GM06990 (cell line): Measurements from ENCODE around the gene CSRP1.
"Not testable (repeated sequence)": the region's sequence is repeated elsewhere in the genome, so short reads cannot be mapped to it uniquely, and the experiment has no call there.

Source experiments
- DNase-seq: peaks from one replicate; pipeline ENCODE4 v3.0.0-alpha.2; 2011; ENCODE audit not compliant: insufficient read length; ENCODE audit errors: extremely low read depth
- H3K27me3 ChIP-seq: replicated peaks from 2 replicates; pipeline ENCODE4 v1.6.0; 2011; ENCODE audit warnings: low read length; ENCODE audit not compliant: control insufficient read depth, insufficient read depth
- H3K36me3 ChIP-seq: 2 replicates; pipeline ENCODE4 v1.5.1; 2011; ENCODE audit warnings: low read length; ENCODE audit not compliant: control insufficient read depth, insufficient read depth
- H3K4me3 ChIP-seq: replicated peaks from 2 replicates; pipeline ENCODE4 v1.5.1; 2011; ENCODE audit warnings: low read depth, mild to moderate bottlenecking, control low read depth, low read length
- CTCF ChIP-seq: IDR thresholded peaks from 2 replicates; pipeline ENCODE4 v1.5.1; 2011; ENCODE audit warnings: low read length, control low read depth, mild to moderate bottlenecking, inconsistent platforms; ENCODE audit not compliant: insufficient read depth, poor library complexity, severe bottlenecking

The CSRP1 gene

GRCh38 chr1:201479201-201479730 is 27.7 kb downstream of the CSRP1 start:
- Histone ChIP-seq H3K36me3 (peaks cover 6% of the 10 kb centered on the region; the same call in 1 of the 2 replicates), H3K27me3 (no peaks in the 10 kb centered on the region), H3K4me3 (no peak overlapping the region)
- TF ChIP-seq CTCF: no peak
- no peak for DNase-seq

DNA sequence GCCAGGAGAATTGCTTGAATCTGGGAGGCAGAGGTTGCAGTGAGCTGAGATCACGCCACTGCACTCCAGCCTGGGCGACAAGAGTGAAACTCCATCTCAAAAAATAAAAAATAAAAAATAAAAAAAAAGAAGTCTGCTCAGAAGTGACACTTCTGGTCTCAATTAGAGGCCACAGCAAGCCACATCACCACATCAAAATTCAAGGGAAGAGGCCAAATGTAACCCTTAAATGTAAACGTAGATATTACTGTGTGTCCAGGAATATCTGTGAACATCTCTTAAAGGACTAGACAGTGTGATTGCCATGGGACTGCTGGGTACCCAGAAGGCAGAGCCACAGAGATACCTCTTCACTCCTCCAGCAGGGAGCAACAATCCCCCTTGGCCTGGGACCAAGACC is 28.3 kb downstream of the CSRP1 start:
- H3K4me3 ChIP-seq, H3K36me3 ChIP-seq, DNase-seq, H3K27me3 ChIP-seq: not testable (repeated sequence)

- Histone ChIP-seq H3K27me3 (no peaks in the 10 kb centered on the region), H3K36me3 (no peaks in the 10 kb centered on the region), H3K4me3 (no peak overlapping the region)
- DNase-seq: no peak
- TF ChIP-seq CTCF: no peak
Observed at GRCh38 chr1:201476670-201477344, 30.1 kb downstream of the CSRP1 start.

GRCh38 chr1:201475915-201476669 is 30.8 kb downstream of the CSRP1 start:
- no peak for DNase-seq
- Histone ChIP-seq H3K4me3 (no peak overlapping the region), H3K36me3 (no peaks in the 10 kb centered on the region), H3K27me3 (no peaks in the 10 kb centered on the region)
- TF ChIP-seq CTCF: no peak

GRCh38 chr1:201475130-201475529 is 31.8 kb downstream of the CSRP1 start:
- no peak overlapping the region for H3K4me3 ChIP-seq
- DNase-seq: no peak
- TF ChIP-seq CTCF: no peak

DNA sequence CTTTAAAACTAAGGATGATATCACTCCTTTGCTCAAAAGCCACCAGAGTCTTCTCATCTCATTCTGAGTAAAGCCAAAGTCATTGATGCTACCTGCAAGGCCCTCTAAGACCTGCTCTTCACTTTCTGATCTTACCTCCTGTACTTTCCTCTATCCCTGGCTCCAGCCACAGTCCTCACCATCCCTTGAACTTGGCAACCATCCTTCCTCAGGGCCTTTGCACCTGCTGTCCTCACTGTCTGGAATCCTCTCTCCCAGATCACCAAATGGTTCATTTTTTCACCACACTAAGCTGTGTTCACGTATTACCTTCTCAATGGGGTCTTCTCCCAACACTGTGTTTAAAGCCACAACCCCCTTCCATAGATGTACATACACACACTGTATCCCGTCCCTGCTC is 33.6 kb downstream of the CSRP1 start:
- H3K4me3 ChIP-seq: no peak overlapping the region
- H3K36me3 ChIP-seq: no peaks in the 10 kb centered on the region
- TF ChIP-seq CTCF: no peak
- H3K27me3 ChIP-seq: no peaks in the 10 kb centered on the region
- no peak for DNase-seq

More at GRCh38 chr1:201475130-201475529, 31.8 kb downstream of the CSRP1 start:
- H3K27me3 ChIP-seq: no peaks in the 10 kb centered on the region
- no peaks in the 10 kb centered on the region for H3K36me3 ChIP-seq

GRCh38 chr1:201472321-201472720 is 34.6 kb downstream of the CSRP1 start:
- not testable (repeated sequence) for H3K36me3 ChIP-seq, H3K4me3 ChIP-seq, H3K27me3 ChIP-seq, DNase-seq
